ENCODE measurements around the gene ANKRD33. TPM values are rescaled to one million over a fixed set of nuclear protein-coding genes. Genes with fewer than 3 reads are reported as not detected.

ANKRD33 gene
- total and polyA plus RNA-seq, 2 experiments from 2014 or later: 0.27 to 1.7 TPM

GRCh38 chr12:51850081-51850964 lies 37.6 kb upstream of the ANKRD33 start:
- Mint-ChIP-seq H3K9me3 (no peaks in the 10 kb centered on the region; the same call in 2 of the 3 replicates), H3K27ac (no peak overlapping the region), H3K4me1 (peaks cover 42% of the 10 kb centered on the region), H3K36me3 (ENCODE audit: low read depth) (no peaks in the 10 kb centered on the region; the same call in 2 of the 3 replicates), H3K27me3 (ENCODE audit: insufficient read depth, low read depth, poor library complexity) (peaks cover 53% of the 10 kb centered on the region), H3K4me3 (no peak overlapping the region)
- Histone ChIP-seq H3K4me3 (no peak overlapping the region), H3K4me2 (peak overlapping the region; percentile 83), H2AFZ (no peak overlapping the region), H3K27me3 (ENCODE audit: insufficient read depth) (peaks cover 55% of the 10 kb centered on the region), H3K79me2 (replicated peaks; ENCODE audit: insufficient read depth) (no peaks in the 10 kb centered on the region), H3K4me1 (ENCODE audit: insufficient read depth) (peaks cover 33% of the 10 kb centered on the region), H3K27ac (ENCODE audit: low read depth) (no peak overlapping the region), H4K20me1 (replicated peaks; ENCODE audit: insufficient read depth) (peaks cover 4% of the 10 kb centered on the region; the same call in 1 of the 2 replicates), H3K9me2 (ENCODE audit: insufficient read depth) (no peaks in the 10 kb centered on the region), H3K36me3 (ENCODE audit: insufficient read depth) (no peaks in the 10 kb centered on the region), H3F3A (replicated peaks; ENCODE audit: low read depth) (peaks cover 12% of the 10 kb centered on the region; the same call in 1 of the 2 replicates)
- ATAC-seq (no peak), DNase-seq (ENCODE audit: low spot score) (no peak)
- no peak for TF ChIP-seq EZH2 (IDR thresholded peaks at IDR 0.05; ENCODE audit: low read depth, unreplicated experiment)
- TF ChIP-seq POLR2AphosphoS5 (IDR thresholded peaks at IDR 0.05; ENCODE audit: low read depth): no peak
- no peak for TF ChIP-seq CREB1 (CRISPR knock-in tag; IDR thresholded peaks at IDR 0.05; ENCODE audit: low read depth)
- TF ChIP-seq REST (IDR thresholded peaks at IDR 0.05; ENCODE audit: unreplicated experiment): no peak
- TF ChIP-seq EZH2phosphoT487 (IDR thresholded peaks at IDR 0.05; ENCODE audit: unreplicated experiment): no peak
- TF ChIP-seq NANOG (IDR thresholded peaks at IDR 0.05; ENCODE audit: borderline replicate concordance): no peak
- TF ChIP-seq CTCF (conservative IDR thresholded peaks at IDR 0.05; ENCODE audit: low read depth in 2 of 2): no peak
- TF ChIP-seq JUNB (IDR thresholded peaks at IDR 0.05; ENCODE audit: unreplicated experiment): no peak
- TF ChIP-seq ZNF114 (CRISPR knock-in tag; IDR thresholded peaks at IDR 0.05): no peak
- TF ChIP-seq ZNF331 (CRISPR knock-in tag; IDR thresholded peaks at IDR 0.05; ENCODE audit: low read depth): no peak
- no peak for TF ChIP-seq STAT1 (IDR thresholded peaks at IDR 0.05; ENCODE audit: unreplicated experiment)
- TF ChIP-seq ETS1 (IDR thresholded peaks at IDR 0.05): no peak
- no peak for TF ChIP-seq ZNF462 (CRISPR knock-in tag; IDR thresholded peaks at IDR 0.05)
